Right lobe of liver (tissue), 6 donors: ENCODE measurements around the gene ENGASE. TPM values are rescaled to one million over a fixed set of nuclear protein-coding genes. Genes with fewer than 3 reads are reported as not detected.

Source experiments
- ATAC-seq, 4 donors: fragments of 200-7000 bp; cut with Tn5 transposase; one replicate each; pipeline ENCODE4 v1.9.1; 2020; ENCODE audit warnings: mild to moderate bottlenecking in 4 of 4, moderate library complexity in 4 of 4
- DNase-seq, 3 donors: peaks; one replicate each; pipeline ENCODE4 v3.0.0-alpha.2; 2020
- H3K27ac ChIP-seq, 3 donors: fragments of 200-600 bp; one replicate each; pipeline ENCODE4 v1.8.0; 2022
- H3K27me3 ChIP-seq, 2 donors: fragments of 200-600 bp; one replicate each; pipeline ENCODE4 v1.8.0; 2022
- H3K36me3 ChIP-seq, 4 donors: fragments of 200-600 bp; sonication (generic) in 1 of 4; one replicate each; pipeline versions ENCODE4 v1.5.1 to v1.8.0; 2017 to 2022; ENCODE audit warnings: control low read depth in 1 of 4
- H3K4me1 ChIP-seq, 4 donors: fragments of 200-600 bp; sonication (generic) in 1 of 4; one replicate each; pipeline versions ENCODE4 v1.5.1 to v1.8.0; 2017 to 2022; ENCODE audit warnings: control low read depth in 1 of 4
- H3K4me3 ChIP-seq, 3 donors: fragments of 200-600 bp; one replicate each; pipeline ENCODE4 v1.8.0; 2022
- H3K9me3 ChIP-seq, 4 donors: fragments of 200-600 bp; sonication (generic) in 1 of 4; one replicate each; pipeline versions ENCODE4 v1.5.1 to v1.8.0; 2017 to 2022; ENCODE audit warnings: control low read depth in 1 of 4
- POLR2A ChIP-seq: fragments of 450-650 bp; IDR thresholded peaks from one replicate; pipeline ENCODE4 v1.6.1; 2017; ENCODE audit warnings: antibody characterized with exemption, mild to moderate bottlenecking
- WGBS: methylation state at CpG from one replicate; pipeline ENCODE4 v1.1.6; 2018; ENCODE audit warnings: low coverage, low lambda C conversion rate; ENCODE audit not compliant: insufficient coverage; ENCODE audit errors: missing lambda C conversion rate; 5-methylcytosine and 5-hydroxymethylcytosine counted together
- intact Hi-C, 2 donors: fragments of 100-400 bp; cut with DNase I; formaldehyde crosslinking; loops; one replicate each; pipeline versions ENCODE4 v1.11.2 to v1.14.1; 2022
- total RNA-seq, 6 experiments: library from RNA; depleted of rRNA in 2 of 6; stranded (reverse); fragments of >200 nt in 2 of 6; fragmentation: NEBNext Ultra II Directional in 3 of 6; extraction: Animal tissue kit (Norgen Biotek cat#: 25700) in 3 of 6; gene quantifications; one replicate each; pipeline versions ENCODE4 v1.1.0 to v1.2.4, GENCODE V29; 2016 to 2023
- TF ChIP-seq, protein P1 (sequence below), 4 donors: fragments of 200-600 bp in 3 of 4; fragments of 450-650 bp in 1 of 4; IDR thresholded peaks; one replicate each; pipeline versions ENCODE4 v1.5.1 to v1.8.0; 2016 to 2022; ENCODE audit warnings: antibody characterized with exemption in 4 of 4, mild to moderate bottlenecking in 2 of 4
- donor health status: DM: no; HTN: yes; CAD: no.
- donor health status: DM: no; HTN: no; CAD: no.
- donor health status: DM: no; HTN: no; CAD: no.
- donor health status: DM: no; HTN: yes; CAD: no.
- donor health status: DM: no; HTN: yes; CAD: no.

Gene ENGASE
- total RNA-seq, 6 experiments from 2014 or later = 7.4 to 63.7 (median 39.1) TPM

DNA sequence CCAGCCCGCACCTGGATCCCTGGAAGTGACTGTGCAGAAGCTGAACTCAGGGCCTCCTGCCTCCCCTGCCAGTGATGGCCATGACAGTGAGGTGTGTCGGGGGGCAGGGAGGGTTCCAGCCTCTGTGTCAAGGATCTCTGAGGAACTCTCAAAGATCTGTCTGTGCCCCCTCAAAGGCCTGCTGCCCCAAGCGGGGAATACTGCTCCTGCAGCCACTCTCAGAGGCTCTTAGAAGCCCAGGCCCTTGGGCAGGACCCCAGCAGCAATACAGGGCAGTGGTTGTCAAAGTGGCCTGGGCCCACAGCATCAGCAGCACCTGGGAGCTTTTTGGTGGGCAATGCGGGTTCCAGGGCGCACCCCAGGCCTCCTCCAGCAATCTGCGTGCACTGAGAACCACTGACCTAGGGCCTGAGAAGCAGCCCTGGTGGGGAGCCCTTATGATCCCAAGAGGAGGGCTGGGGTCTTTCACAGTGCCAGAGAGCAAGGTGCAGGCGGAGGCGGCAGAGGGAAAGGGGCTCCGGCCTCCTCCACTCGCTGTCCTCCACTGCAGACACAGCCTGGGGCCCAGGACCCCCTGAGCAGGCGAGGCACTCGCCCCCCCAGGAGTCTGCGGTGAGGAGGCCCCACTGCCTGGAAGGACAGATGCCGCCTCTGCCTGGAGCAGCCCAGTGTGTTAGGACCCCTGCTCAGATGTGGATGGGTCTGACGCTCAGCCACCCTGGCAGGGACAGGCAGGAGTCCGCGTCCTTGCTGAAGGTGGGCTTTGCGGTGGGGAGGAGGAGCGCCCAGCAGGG lies 42.1 kb downstream of the ENGASE start:
- intact Hi-C loops = no loop called here
- DNase-seq (no peak), ATAC-seq (no peak)
- Histone ChIP-seq H3K27me3 (no peaks in the 10 kb centered on the region), H3K9me3 (no peaks in the 10 kb centered on the region), H3K27ac (no peak overlapping the region), H3K4me1 (no peaks in the 10 kb centered on the region), H3K36me3 (no peaks in the 10 kb centered on the region), H3K4me3 (no peak overlapping the region)
- no peak for TF ChIP-seq POLR2A
- TF ChIP-seq, protein P1, sequence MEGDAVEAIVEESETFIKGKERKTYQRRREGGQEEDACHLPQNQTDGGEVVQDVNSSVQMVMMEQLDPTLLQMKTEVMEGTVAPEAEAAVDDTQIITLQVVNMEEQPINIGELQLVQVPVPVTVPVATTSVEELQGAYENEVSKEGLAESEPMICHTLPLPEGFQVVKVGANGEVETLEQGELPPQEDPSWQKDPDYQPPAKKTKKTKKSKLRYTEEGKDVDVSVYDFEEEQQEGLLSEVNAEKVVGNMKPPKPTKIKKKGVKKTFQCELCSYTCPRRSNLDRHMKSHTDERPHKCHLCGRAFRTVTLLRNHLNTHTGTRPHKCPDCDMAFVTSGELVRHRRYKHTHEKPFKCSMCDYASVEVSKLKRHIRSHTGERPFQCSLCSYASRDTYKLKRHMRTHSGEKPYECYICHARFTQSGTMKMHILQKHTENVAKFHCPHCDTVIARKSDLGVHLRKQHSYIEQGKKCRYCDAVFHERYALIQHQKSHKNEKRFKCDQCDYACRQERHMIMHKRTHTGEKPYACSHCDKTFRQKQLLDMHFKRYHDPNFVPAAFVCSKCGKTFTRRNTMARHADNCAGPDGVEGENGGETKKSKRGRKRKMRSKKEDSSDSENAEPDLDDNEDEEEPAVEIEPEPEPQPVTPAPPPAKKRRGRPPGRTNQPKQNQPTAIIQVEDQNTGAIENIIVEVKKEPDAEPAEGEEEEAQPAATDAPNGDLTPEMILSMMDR (IDR thresholded peaks at IDR 0.05) = no peak
- WGBS = 60% methylated on average over 1 of the region's 19 CpGs

DNA sequence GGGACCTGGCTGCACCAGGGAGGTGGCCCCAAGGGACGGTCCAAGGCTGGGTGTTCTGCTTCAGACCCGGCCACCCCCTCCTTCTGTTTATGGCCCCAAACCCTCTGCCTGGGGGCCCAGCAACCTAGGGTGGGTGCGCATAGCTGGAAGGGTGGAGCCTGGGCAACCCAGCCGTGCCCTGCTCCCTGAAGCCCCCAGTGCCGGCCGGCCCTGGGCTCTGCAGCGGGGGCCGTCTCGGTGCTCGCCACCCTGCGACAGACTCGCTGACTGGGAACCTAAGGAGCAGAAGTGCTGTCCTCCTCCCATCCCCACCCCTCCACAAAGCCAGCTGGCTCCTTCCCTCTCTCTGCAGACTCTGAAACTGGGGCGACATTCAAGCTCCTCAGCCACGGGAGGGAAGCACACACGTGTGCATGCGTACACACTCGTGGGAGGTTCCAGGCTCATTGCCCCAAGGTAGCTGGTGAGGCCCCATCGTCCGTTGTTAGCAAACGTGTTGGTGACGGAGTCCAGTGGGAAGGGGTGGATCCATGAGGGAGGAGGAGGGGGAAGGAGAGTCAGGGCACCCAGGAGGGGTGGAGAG lies 43.4 kb downstream of the ENGASE start:
- H3K9me3 ChIP-seq = no peaks in the 10 kb centered on the region
- H3K4me3 ChIP-seq = no peak overlapping the region
- TF ChIP-seq, protein P1 (IDR thresholded peaks at IDR 0.05) = no peak
- no peak for TF ChIP-seq POLR2A
- intact Hi-C loops = no loop called here
- H3K27ac ChIP-seq = no peak overlapping the region
- no peaks in the 10 kb centered on the region for H3K27me3 ChIP-seq
- H3K4me1 ChIP-seq = no peaks in the 10 kb centered on the region
- DNase-seq (no peak), ATAC-seq (no peak)
- no peaks in the 10 kb centered on the region for H3K36me3 ChIP-seq
- WGBS = 32% methylated on average over 10 of the region's 21 CpGs

DNA sequence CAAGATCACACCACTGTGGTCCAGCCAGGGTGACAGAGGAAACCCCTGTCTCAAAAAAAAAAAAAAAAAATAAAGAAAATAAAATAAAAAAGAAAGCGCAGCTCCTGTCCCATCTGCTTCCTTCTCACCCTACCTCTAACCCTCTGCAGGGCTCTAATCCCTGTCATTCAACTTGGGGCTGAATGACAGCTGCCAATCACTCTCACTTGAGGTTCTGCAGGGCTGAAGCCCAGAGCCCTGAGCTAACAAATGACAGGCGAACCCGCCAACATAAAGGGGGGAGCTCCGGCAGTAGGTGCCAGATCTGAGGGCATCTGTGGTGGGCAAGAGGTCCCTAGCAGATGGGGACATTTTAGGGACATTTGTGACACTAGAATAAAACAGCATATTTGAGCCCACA lies 44.3 kb downstream of the ENGASE start:
- intact Hi-C loops = no loop called here
- Histone ChIP-seq H3K4me3 (no peak overlapping the region), H3K36me3 (no peaks in the 10 kb centered on the region), H3K27me3 (no peaks in the 10 kb centered on the region), H3K4me1 (no peaks in the 10 kb centered on the region), H3K9me3 (no peaks in the 10 kb centered on the region), H3K27ac (no peak overlapping the region)
- no peak for TF ChIP-seq POLR2A
- TF ChIP-seq, protein P1 (IDR thresholded peaks at IDR 0.05) = no peak
- no peak for ATAC-seq
- WGBS = 41% methylated on average over 4 of the region's 4 CpGs
- DNase-seq = no peak

DNA sequence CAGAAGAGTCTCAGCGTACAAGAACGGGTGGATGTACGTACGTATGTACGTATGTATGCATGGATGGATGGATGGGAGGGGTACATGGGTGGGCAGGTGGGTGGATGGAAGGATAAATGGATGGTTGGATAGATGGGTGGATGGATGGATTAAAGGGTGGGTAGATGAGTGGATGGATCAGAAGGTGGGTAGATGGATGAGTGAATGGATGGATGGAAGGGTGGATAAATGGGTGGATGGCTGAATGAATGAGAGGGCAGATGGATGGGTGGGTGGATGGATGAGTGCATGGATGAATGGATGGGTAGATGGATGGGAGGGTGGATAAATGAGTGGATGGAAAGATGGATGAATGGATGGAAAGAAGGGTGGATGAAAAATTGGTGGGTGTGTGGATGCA lies 45.6 kb downstream of the ENGASE start:
- no peak for DNase-seq
- TF ChIP-seq POLR2A = no peak
- TF ChIP-seq, protein P1 (IDR thresholded peaks at IDR 0.05) = no peak
- no peaks in the 10 kb centered on the region for H3K36me3 ChIP-seq
- intact Hi-C loops = no loop called here
- no peak for ATAC-seq
- 80% methylated on average over 5 of the region's 5 CpGs for WGBS
- H3K27ac ChIP-seq = no peak overlapping the region
- H3K4me1 ChIP-seq = no peaks in the 10 kb centered on the region
- no peaks in the 10 kb centered on the region for H3K27me3 ChIP-seq
- H3K4me3 ChIP-seq = no peak overlapping the region
- no peaks in the 10 kb centered on the region for H3K9me3 ChIP-seq
